PFSK-1 (cell line): ENCODE measurements around the gene EPHA3.

Source experiments
- FOXP2 ChIP-seq: optimal IDR thresholded peaks from 2 replicates; pipeline ENCODE3; 2011; ENCODE audit warnings: borderline replicate concordance, control low read depth, inconsistent platforms; ENCODE audit not compliant: insufficient read depth; ENCODE audit errors: extremely low read length, extremely low read depth
- POLR2AphosphoS5 ChIP-seq: IDR thresholded peaks from 2 replicates; pipeline ENCODE4 v1.6.1; 2012; ENCODE audit warnings: low read depth, mild to moderate bottlenecking, control low read depth, low read length, moderate library complexity
- SIN3A ChIP-seq: IDR thresholded peaks from 2 replicates; pipeline ENCODE4 v1.6.1; 2012; ENCODE audit warnings: mild to moderate bottlenecking, low read length, moderate library complexity, borderline replicate concordance; ENCODE audit not compliant: insufficient read depth
- TAF1 ChIP-seq: IDR thresholded peaks from 2 replicates; pipeline ENCODE4 v1.6.1; 2012; ENCODE audit warnings: low read length, control low read depth, borderline replicate concordance; ENCODE audit not compliant: insufficient read depth
- TF ChIP-seq, protein P1 (sequence below), 2 experiments: IDR thresholded peaks; 2 replicates each; pipeline versions ENCODE4 v1.6.1 to v1.8.0; 2011 to 2012; ENCODE audit warnings: low read depth in 2 of 2, low read length in 2 of 2, control low read depth in 1 of 2, inconsistent platforms in 1 of 2, mild to moderate bottlenecking in 1 of 2, moderate library complexity in 1 of 2; ENCODE audit not compliant: insufficient read depth in 1 of 2

The EPHA3 gene

DNA sequence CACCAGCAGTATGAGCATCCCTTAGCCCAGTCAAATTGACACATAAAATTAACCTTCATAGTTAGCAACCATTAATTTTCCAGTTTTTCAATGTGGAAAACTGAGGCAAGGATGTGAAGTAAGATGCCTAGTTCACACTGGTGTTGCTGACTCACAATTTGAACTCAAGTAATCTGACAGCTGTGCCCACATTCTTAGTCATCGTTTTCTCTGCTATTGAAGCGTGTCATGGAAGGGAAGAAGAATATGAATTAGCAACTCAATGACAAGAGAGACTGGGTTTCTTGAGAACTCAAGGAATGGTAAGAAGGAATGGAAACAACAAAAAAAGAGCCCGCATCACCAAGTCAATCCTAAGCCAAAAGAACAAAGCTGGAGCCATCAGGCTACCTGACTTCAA lies 261.4 kb downstream of the EPHA3 start:
- TF ChIP-seq TAF1 (no peak), FOXP2 (no peak), SIN3A (no peak), POLR2AphosphoS5 (no peak)
- TF ChIP-seq, protein P1, sequence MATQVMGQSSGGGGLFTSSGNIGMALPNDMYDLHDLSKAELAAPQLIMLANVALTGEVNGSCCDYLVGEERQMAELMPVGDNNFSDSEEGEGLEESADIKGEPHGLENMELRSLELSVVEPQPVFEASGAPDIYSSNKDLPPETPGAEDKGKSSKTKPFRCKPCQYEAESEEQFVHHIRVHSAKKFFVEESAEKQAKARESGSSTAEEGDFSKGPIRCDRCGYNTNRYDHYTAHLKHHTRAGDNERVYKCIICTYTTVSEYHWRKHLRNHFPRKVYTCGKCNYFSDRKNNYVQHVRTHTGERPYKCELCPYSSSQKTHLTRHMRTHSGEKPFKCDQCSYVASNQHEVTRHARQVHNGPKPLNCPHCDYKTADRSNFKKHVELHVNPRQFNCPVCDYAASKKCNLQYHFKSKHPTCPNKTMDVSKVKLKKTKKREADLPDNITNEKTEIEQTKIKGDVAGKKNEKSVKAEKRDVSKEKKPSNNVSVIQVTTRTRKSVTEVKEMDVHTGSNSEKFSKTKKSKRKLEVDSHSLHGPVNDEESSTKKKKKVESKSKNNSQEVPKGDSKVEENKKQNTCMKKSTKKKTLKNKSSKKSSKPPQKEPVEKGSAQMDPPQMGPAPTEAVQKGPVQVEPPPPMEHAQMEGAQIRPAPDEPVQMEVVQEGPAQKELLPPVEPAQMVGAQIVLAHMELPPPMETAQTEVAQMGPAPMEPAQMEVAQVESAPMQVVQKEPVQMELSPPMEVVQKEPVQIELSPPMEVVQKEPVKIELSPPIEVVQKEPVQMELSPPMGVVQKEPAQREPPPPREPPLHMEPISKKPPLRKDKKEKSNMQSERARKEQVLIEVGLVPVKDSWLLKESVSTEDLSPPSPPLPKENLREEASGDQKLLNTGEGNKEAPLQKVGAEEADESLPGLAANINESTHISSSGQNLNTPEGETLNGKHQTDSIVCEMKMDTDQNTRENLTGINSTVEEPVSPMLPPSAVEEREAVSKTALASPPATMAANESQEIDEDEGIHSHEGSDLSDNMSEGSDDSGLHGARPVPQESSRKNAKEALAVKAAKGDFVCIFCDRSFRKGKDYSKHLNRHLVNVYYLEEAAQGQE (IDR thresholded peaks at IDR 0.05; ENCODE audit: insufficient read depth in 1 of 2, low read depth in 2 of 2, low read length in 2 of 2), result no peak

DNA sequence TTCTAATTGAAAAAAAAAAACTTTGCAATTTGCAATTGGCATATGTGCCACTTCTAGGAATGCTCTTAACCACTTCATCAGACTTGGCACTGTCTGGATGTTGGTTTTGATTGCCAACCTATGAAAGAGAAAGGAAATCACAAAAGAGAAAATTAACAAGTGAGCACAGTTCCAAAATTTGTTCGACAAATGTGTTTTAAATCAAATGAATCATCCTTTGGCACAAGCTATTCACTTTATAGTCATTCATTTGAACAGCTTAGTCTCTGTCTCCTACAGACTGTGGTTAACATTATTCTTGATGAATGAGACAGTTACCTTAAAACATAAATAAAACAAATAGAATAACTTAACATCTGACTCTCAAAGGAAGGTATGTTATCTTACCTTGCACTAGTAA lies 265.0 kb downstream of the EPHA3 start:
- no peak for TF ChIP-seq FOXP2
- TF ChIP-seq POLR2AphosphoS5, result no peak
- TF ChIP-seq, protein P1 (IDR thresholded peaks at IDR 0.05; ENCODE audit: insufficient read depth in 1 of 2, low read depth in 2 of 2, low read length in 2 of 2), result no peak
- no peak for TF ChIP-seq TAF1

DNA sequence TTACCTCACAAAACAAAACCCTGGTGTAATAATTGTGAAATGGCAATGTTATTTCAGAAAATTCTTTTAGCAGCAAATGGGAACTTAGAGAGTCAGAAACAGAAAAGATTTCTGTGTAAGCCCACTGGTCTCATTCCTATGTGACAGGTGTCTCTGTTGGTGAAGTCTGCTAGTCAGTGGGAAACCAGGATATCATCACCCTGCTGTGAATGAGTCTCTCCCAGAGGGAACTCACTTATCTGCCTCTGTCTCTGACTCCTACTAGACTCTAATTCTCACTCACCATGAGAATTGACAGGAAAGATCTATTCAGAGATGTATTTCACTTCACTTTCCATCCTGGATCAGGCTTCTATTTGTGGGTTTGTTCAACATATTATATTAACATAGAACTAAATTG lies 266.0 kb downstream of the EPHA3 start:
- TF ChIP-seq FOXP2, result no peak
- TF ChIP-seq TAF1, result no peak
- no peak for TF ChIP-seq SIN3A
- TF ChIP-seq, protein P1 (IDR thresholded peaks at IDR 0.05; ENCODE audit: insufficient read depth in 1 of 2, low read depth in 2 of 2, low read length in 2 of 2), result no peak
- no peak for TF ChIP-seq POLR2AphosphoS5

DNA sequence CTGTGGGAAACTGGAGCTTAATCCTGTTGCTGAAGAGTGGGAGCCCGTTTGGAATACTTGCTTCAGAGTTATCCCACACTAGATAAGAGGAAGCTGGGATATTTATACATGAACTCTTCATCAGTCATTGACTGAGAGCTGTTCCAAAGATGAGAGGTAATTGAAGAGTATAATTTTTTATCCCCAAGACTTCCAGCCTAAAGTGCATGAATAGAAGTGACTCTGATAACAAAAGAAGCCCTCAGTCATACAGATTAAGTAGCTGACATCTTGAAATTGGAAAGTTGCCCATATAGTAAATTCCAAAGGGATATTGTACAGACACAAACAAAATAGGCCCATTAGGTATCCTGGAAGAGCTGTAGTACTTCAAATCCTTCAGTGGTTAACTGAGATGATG lies 268.0 kb downstream of the EPHA3 start:
- TF ChIP-seq TAF1 (no peak), FOXP2 (no peak), SIN3A (no peak), POLR2AphosphoS5 (no peak)
- TF ChIP-seq, protein P1 (IDR thresholded peaks at IDR 0.05; ENCODE audit: insufficient read depth in 1 of 2, low read depth in 2 of 2, low read length in 2 of 2), result no peak

DNA sequence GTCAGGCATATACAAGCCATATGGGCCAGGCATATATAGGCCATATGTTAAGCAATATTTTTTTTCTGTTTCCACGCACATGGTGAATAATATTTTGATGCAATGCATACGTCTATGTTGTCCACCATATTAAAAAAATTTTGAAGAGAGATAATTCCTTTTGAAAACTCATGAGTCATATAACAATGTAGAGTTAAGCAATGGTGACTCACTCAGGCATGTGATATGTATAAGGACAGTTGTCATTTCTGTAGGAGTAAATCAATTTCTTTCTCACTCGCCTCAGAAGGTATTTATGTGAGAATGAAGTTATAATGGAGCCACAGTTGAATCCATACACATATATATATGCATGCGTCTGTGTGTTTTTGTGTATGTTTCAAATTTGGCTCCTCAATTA lies 272.6 kb downstream of the EPHA3 start:
- TF ChIP-seq FOXP2 (no peak), POLR2AphosphoS5 (no peak), TAF1 (no peak), SIN3A (no peak)
